Measurements from ENCODE around the gene BRIX1. TPM values are rescaled to one million over a fixed set of nuclear protein-coding genes. Genes with fewer than 3 reads are reported as not detected.
A peak's percentile ranks its signal among the peaks of the same experiment; 100 is the strongest.

The BRIX1 gene
- total RNA-seq, 2 donors from 2014 or later, result 16.8 to 33.5 TPM

- no peaks in the 10 kb centered on the region for H3K27me3 ChIP-seq (replicated peaks; ENCODE audit: insufficient read depth)
- peak overlapping the region; percentile 23 for H3K4me3 ChIP-seq
- H3K27ac ChIP-seq, result no peak overlapping the region
- peak; percentile 88 for TF ChIP-seq CTCF (IDR thresholded peaks at IDR 0.05)
- DNase-seq (ENCODE audit: low spot score) (no peak), ATAC-seq (ENCODE audit: insufficient number of reproducible peaks, low FRiP score, low read depth) (peak; percentile 88)
- H3K4me1 ChIP-seq (ENCODE audit: control insufficient read depth in 1 of 2, low read depth in 2 of 2), result peaks cover 0 to 5% of the 10 kb centered on the region in 2 donors
- H3K9me3 ChIP-seq, result no peaks in the 10 kb centered on the region
- H3K36me3 ChIP-seq, result peaks cover 2% of the 10 kb centered on the region
These were observed 17.1 kb upstream of the BRIX1 start for GRCh38 chr5:34898258-34898895.

GRCh38 chr5:34899066-34899465 lies 16.4 kb upstream of the BRIX1 start:
- no peaks in the 10 kb centered on the region for H3K9me3 ChIP-seq
- no peak for ATAC-seq (ENCODE audit: insufficient number of reproducible peaks, low FRiP score, low read depth)
- peaks cover 0 to 5% of the 10 kb centered on the region in 2 donors for H3K4me1 ChIP-seq (ENCODE audit: control insufficient read depth in 1 of 2, low read depth in 2 of 2)
- DNase-seq (ENCODE audit: low spot score), result no peak
- no peak overlapping the region for H3K4me3 ChIP-seq
- peaks cover 2% of the 10 kb centered on the region for H3K36me3 ChIP-seq
- H3K27me3 ChIP-seq (replicated peaks; ENCODE audit: insufficient read depth), result no peaks in the 10 kb centered on the region
- no peak for TF ChIP-seq CTCF (IDR thresholded peaks at IDR 0.05)
- H3K27ac ChIP-seq, result no peak overlapping the region

GRCh38 chr5:34900652-34901051 lies 14.9 kb upstream of the BRIX1 start:
- peaks cover 2% of the 10 kb centered on the region for H3K36me3 ChIP-seq
- ATAC-seq (ENCODE audit: insufficient number of reproducible peaks, low FRiP score, low read depth) (no peak), DNase-seq (ENCODE audit: low spot score) (no peak)
- no peak overlapping the region for H3K4me3 ChIP-seq
- no peaks in the 10 kb centered on the region for H3K27me3 ChIP-seq (replicated peaks; ENCODE audit: insufficient read depth)
- no peak for TF ChIP-seq CTCF (IDR thresholded peaks at IDR 0.05)
- H3K4me1 ChIP-seq (ENCODE audit: control insufficient read depth in 1 of 2, low read depth in 2 of 2), result peaks cover 0 to 5% of the 10 kb centered on the region in 2 donors
- H3K9me3 ChIP-seq, result no peaks in the 10 kb centered on the region
- H3K27ac ChIP-seq, result no peak overlapping the region

GRCh38 chr5:34903260-34903659 lies 12.3 kb upstream of the BRIX1 start:
- no peak for TF ChIP-seq CTCF (IDR thresholded peaks at IDR 0.05)
- no peak overlapping the region for H3K4me3 ChIP-seq
- H3K27me3 ChIP-seq (replicated peaks; ENCODE audit: insufficient read depth), result no peaks in the 10 kb centered on the region
- no peaks in the 10 kb centered on the region for H3K9me3 ChIP-seq
- ATAC-seq (ENCODE audit: insufficient number of reproducible peaks, low FRiP score, low read depth), result no peak
- H3K36me3 ChIP-seq, result peaks cover 6% of the 10 kb centered on the region
- H3K4me1 ChIP-seq (ENCODE audit: control insufficient read depth in 1 of 2, low read depth in 2 of 2), result no peaks in the 10 kb centered on the region
- no peak for DNase-seq (ENCODE audit: low spot score)
- no peak overlapping the region for H3K27ac ChIP-seq

GRCh38 chr5:34905564-34905963 lies 9.9 kb upstream of the BRIX1 start:
- no peaks in the 10 kb centered on the region for H3K9me3 ChIP-seq
- H3K27me3 ChIP-seq (replicated peaks; ENCODE audit: insufficient read depth), result no peaks in the 10 kb centered on the region
- no peak overlapping the region for H3K4me3 ChIP-seq
- TF ChIP-seq CTCF (IDR thresholded peaks at IDR 0.05), result peak; percentile 20
- no peaks in the 10 kb centered on the region for H3K4me1 ChIP-seq (ENCODE audit: control insufficient read depth in 1 of 2, low read depth in 2 of 2)
- peaks cover 15% of the 10 kb centered on the region for H3K36me3 ChIP-seq
- no peak for ATAC-seq (ENCODE audit: insufficient number of reproducible peaks, low FRiP score, low read depth)
- DNase-seq (ENCODE audit: low spot score), result no peak
- H3K27ac ChIP-seq, result no peak overlapping the region

Measured in thoracic aorta (tissue), 2 donors.